GM19099 (cell line): ENCODE results near the gene NIF3L1.

Source experiments
- POLR2A ChIP-seq: IDR thresholded peaks from 3 replicates; pipeline ENCODE4 v1.6.1; 2011; ENCODE audit warnings: low read depth; ENCODE audit not compliant: insufficient read length; ENCODE audit errors: extremely low read depth

The NIF3L1 gene

DNA sequence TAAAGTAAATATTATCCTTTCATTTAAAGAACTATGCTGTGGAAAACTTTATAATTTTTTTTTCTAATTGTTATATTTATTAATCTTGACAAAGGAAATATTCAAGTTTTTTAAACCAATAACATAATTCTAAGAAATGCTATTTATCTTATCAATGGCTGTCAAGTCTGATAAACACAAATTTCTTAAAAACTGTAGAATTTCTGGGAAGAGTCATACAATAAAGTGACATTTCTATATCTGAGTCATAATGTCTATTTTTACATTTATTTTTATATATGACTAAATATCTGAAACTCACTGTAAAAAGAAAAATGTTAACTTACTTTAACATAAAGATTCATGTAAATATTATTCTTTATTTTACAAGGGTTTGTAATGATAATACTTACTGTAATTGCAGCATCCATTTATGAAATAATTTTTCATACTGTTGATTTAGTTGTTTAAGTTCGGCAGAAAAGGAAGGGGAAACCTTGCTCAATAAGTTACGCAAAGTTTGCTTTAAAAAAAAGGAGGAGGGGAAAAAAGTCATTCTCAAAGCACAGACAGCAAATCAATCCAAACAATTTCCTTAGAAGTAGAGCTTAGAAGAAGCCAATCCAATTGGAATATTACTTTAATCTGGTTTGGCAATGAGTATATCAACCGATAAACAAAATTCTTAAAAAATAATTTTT is 41.9 kb downstream of the NIF3L1 start:
- no peak for TF ChIP-seq POLR2A

DNA sequence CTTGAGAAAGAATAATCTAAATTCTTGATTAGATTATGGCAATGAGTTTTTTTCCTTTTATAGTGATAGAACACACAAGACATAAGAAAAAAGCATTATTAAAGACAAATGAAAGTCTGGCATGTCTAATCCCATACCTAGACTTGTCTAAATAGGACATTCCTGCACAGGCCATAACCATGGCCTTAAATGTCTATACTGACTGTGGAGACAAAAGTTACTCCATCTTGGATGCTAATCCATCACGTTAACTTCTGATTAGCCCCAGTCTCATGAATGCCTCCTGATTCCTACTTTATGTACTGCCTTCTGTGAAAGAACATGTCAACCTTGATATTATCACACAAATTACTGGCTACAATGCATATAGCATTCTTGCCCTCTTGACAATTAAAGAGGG is 50.7 kb downstream of the NIF3L1 start:
- TF ChIP-seq POLR2A = no peak

- no peak for TF ChIP-seq POLR2A
These were observed 54.4 kb downstream of the NIF3L1 start for GRCh38 chr2:200943527-200944105.

GRCh38 chr2:200944467-200945394 is 55.6 kb downstream of the NIF3L1 start:
- no peak for TF ChIP-seq POLR2A

- TF ChIP-seq POLR2A = no peak
These were observed 56.2 kb downstream of the NIF3L1 start for GRCh38 chr2:200945395-200945729.

DNA sequence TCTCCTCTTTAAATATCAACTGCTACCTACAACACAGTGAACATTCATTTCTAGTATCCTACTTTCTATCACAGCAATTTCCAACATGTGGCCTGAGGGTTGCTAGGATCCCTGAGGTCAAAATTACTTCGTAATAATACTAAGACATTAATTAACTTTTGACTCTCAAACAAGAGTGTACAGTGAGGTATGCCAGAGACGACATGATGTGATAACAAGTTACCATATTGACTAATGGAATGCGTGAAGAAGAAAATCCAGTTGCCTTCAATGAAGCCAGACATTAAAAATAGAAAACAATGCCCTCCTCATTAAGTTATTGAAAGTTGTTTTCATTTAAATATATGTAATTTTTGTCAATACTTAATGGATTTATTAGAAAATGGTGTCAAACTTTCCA is 61.2 kb downstream of the NIF3L1 start:
- no peak for TF ChIP-seq POLR2A
